Uterus (tissue), 4 donors: ENCODE results near the gene GALNT6. TPM values are rescaled to one million over a fixed set of nuclear protein-coding genes. Genes with fewer than 3 reads are reported as not detected.

Experiments
- DNase-seq, 2 donors: peaks; one replicate each; pipeline ENCODE4 v3.0.0-alpha.2; 2019 to 2020
- H3K27ac ChIP-seq, 2 donors: fragments of 200-600 bp; sonication (generic); 1 replicate in 1 of 2; 2 replicates in 1 of 2; pipeline ENCODE4 v1.5.1; 2016 to 2018
- H3K27me3 ChIP-seq, 2 donors: fragments of 200-600 bp; sonication (generic); one replicate each; pipeline ENCODE4 v1.5.1; 2018 to 2019; ENCODE audit warnings: control low read depth in 1 of 2
- H3K36me3 ChIP-seq, 2 donors: fragments of 200-600 bp; sonication (generic); one replicate each; pipeline ENCODE4 v1.5.1; 2019; ENCODE audit warnings: control low read depth in 1 of 2
- H3K4me1 ChIP-seq, 2 donors: fragments of 200-600 bp; sonication (generic); one replicate each; pipeline ENCODE4 v1.5.1; 2018 to 2019; ENCODE audit warnings: control low read depth in 1 of 2
- H3K4me3 ChIP-seq, 2 donors: fragments of 200-600 bp; sonication (generic); 1 replicate in 1 of 2; 2 replicates in 1 of 2; pipeline ENCODE4 v1.5.1; 2018 to 2019; ENCODE audit warnings: mild to moderate bottlenecking in 1 of 2
- H3K9me3 ChIP-seq, 2 donors: fragments of 200-600 bp; sonication (generic); one replicate each; pipeline ENCODE4 v1.5.1; 2019; ENCODE audit warnings: control low read depth in 1 of 2
- CTCF ChIP-seq, 4 experiments: fragments of 200-600 bp in 2 of 4; fragments of 450-650 bp in 2 of 4; sonication (generic) in 2 of 4; IDR thresholded peaks; one replicate each; pipeline ENCODE4 v1.5.1; 2016 to 2019; ENCODE audit warnings: antibody characterized with exemption in 4 of 4, mild to moderate bottlenecking in 2 of 4, moderate library complexity in 1 of 4
- POLR2A ChIP-seq, 2 donors: fragments of 450-650 bp; IDR thresholded peaks; one replicate each; pipeline ENCODE4 v1.6.1; 2016; ENCODE audit warnings: antibody characterized with exemption in 2 of 2, mild to moderate bottlenecking in 1 of 2, moderate library complexity in 1 of 2
- intact Hi-C: fragments of 100-400 bp; cut with DNase I; formaldehyde crosslinking; loops from one replicate; pipeline ENCODE4 v1.15.1; 2023; ENCODE audit warnings: low total_unique reads
- total RNA-seq, 4 donors: library from RNA; depleted of rRNA in 3 of 4; stranded (reverse); fragments of >200 nt in 3 of 4; gene quantifications; one replicate each; pipeline versions ENCODE4 v1.1.0 to v1.2.4, GENCODE V29; 2014 to 2023
- donor health status: DM: yes; HTN: yes; CAD: no.

GALNT6 gene
- total RNA-seq, 4 donors from 2014 or later: under 0.01 to 1.3 (median 0.76) TPM; not detected in 1

- DNase-seq: no peak
- no peak overlapping the region for H3K4me3 ChIP-seq
- intact Hi-C loops: no loop called here
- no peak for TF ChIP-seq POLR2A (IDR thresholded peaks at IDR 0.05)
- no peak for TF ChIP-seq CTCF (IDR thresholded peaks at IDR 0.05)
- no peaks in the 10 kb centered on the region for H3K36me3 ChIP-seq
- no peaks in the 10 kb centered on the region for H3K4me1 ChIP-seq
- H3K9me3 ChIP-seq: no peaks in the 10 kb centered on the region
- H3K27me3 ChIP-seq: no peaks in the 10 kb centered on the region
- no peak overlapping the region for H3K27ac ChIP-seq
Measured at GRCh38 chr12:51307655-51308593, 83.3 kb downstream of the GALNT6 start.

- no peaks in the 10 kb centered on the region for H3K36me3 ChIP-seq
- intact Hi-C loops: no loop called here
- no peak for TF ChIP-seq POLR2A (IDR thresholded peaks at IDR 0.05)
- TF ChIP-seq CTCF (IDR thresholded peaks at IDR 0.05): no peak
Measured at GRCh38 chr12:51306507-51306906, 84.7 kb downstream of the GALNT6 start.

More at GRCh38 chr12:51306507-51306906, 84.7 kb downstream of the GALNT6 start:
- H3K4me3 ChIP-seq: no peak overlapping the region
- H3K4me1 ChIP-seq: no peaks in the 10 kb centered on the region
- no peaks in the 10 kb centered on the region for H3K27me3 ChIP-seq
- no peak for DNase-seq
- no peak overlapping the region for H3K27ac ChIP-seq
- no peaks in the 10 kb centered on the region for H3K9me3 ChIP-seq

Other genes starting within 250 kb of the GALNT6 start
- 10 to 100 TPM in 3 of 4 donors, 1 to 10 TPM in 1; 6.1 to 30.7 (median 19.8) TPM for gene TFCP2, start 218.3 kb downstream of the GALNT6 start, total RNA-seq
- 10 to 100 TPM in 1 of 4 donors, 1 to 10 TPM in 3; 2.6 to 60.6 (median 5.8) TPM for gene POU6F1, start 173.3 kb downstream of the GALNT6 start, total RNA-seq
- 100 to 1,000 TPM in 3 of 4 donors, 10 to 100 TPM in 1; 63.3 to 229 (median 192) TPM for gene DAZAP2, start 152.6 kb downstream of the GALNT6 start, total RNA-seq
- gene SMAGP, start 121.0 kb downstream of the GALNT6 start, total RNA-seq: 10 to 100 TPM in 2 of 4 donors, 1 to 10 TPM in 2; 1.2 to 19.0 (median 9.5) TPM
- gene BIN2, start 67.2 kb downstream of the GALNT6 start, total RNA-seq: 1 to 10 TPM in 3 of 4 donors, under 1 TPM in 1; 0.29 to 5.0 (median 2.3) TPM
- gene CELA1, start 44.7 kb downstream of the GALNT6 start, total RNA-seq: not detected
- 1 to 10 TPM in 2 of 4 donors, under 1 TPM in 1, not detected in 1; under 0.01 to 8.0 (median 1.3) TPM for gene SLC4A8, start 33.4 kb upstream of the GALNT6 start, total RNA-seq
- gene SCN8A, start 199.8 kb upstream of the GALNT6 start, total RNA-seq: 1 to 10 TPM in 3 of 4 donors, not detected in 1; 1.3 to 6.7 (median 3.0) TPM